ENCODE measurements around the gene MYL9. TPM values are rescaled to one million over a fixed set of nuclear protein-coding genes. Genes with fewer than 3 reads are reported as not detected.

The MYL9 gene
- total and polyA plus RNA-seq, 2 of the 4 experiments (the other 2 are of a cell fraction), result 97.5 to 425 TPM

DNA sequence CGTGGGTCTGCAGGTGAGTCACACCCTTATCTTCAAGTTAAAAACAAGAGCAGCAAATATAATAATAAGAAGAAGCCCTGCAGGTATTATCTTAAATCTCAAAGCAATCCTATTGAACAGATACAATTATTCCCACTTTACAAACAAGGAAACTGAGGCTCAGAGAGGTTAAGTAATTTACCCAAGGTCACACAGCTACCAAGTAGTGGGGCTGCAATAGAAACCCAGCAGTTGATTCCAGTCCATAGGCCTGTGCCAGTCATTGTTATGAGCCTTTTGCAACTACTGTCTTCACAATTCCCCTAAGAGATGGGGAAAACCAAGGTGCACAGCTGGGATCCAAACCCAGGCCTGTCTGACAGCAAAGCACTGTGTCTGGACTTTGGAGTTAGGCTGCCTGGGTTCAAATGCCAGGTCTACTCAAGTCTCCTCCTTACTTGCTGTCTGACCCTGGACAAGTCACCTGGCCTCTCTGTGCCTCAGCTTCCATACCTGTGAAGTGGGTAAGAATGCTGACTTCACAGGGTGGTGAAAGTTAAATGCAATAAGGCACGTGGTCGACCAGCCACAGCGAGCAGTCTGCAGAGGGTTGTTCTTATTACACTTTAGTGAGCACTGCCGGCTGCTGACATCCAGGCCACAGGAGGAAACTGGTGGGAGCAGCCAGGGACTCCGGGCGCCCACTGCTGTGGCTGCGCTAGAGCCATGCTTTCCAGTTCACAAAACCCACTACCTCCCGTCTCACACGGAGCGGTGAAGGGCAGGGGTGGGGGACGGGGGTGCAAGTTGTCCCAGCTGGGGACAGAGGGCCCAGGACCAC, 6.1 kb downstream of the MYL9 start (continued):
- TF ChIP-seq CEBPB (IDR thresholded peaks at IDR 0.05; ENCODE audit: low read depth, low read length), result no peak

GRCh38 chr20:36548006-36548315, 6.6 kb downstream of the MYL9 start:
- Histone ChIP-seq H3K4me1 (ENCODE audit: control insufficient read depth, insufficient read depth, low read length) (peaks cover 15% of the 10 kb centered on the region), H2BK120ac (ENCODE audit: low read depth, low read length) (no peak overlapping the region), H3K36me3 (ENCODE audit: control insufficient read depth, insufficient read depth, low read length) (peaks cover 49% of the 10 kb centered on the region), H3K9ac (ENCODE audit: low read depth, low read length) (no peak overlapping the region), H3K14ac (replicated peaks; ENCODE audit: low read depth, low read length) (no peak overlapping the region), H3K27ac (ENCODE audit: insufficient read depth, low read length) (no peak overlapping the region), H3K4me2 (ENCODE audit: low read depth, low read length) (no peak overlapping the region), H3K56ac (ENCODE audit: extremely low read depth, insufficient read depth, low read length) (no peak overlapping the region), H3K79me1 (ENCODE audit: low read depth in 1 of 2, low read length in 2 of 2) (peaks cover 13 to 75% of the 10 kb centered on the region in 2 experiments; a peak in 3 of 4 replicates), H3K4ac (ENCODE audit: low read depth, low read length) (no peak overlapping the region), H3K18ac (ENCODE audit: low read depth, low read length) (no peak overlapping the region), H3K27me3 (ENCODE audit: control insufficient read depth, insufficient read depth, low read length) (no peaks in the 10 kb centered on the region), H3K9me1 (ENCODE audit: insufficient read depth, low read length) (peaks cover 18% of the 10 kb centered on the region), H2BK5ac (ENCODE audit: low read depth, low read length, poor library complexity, severe bottlenecking) (no peak overlapping the region), H2AFZ (replicated peaks; ENCODE audit: low read length, poor library complexity) (no peak overlapping the region), H2AK9ac (replicated peaks; ENCODE audit: low read depth, low read length, poor library complexity) (no peak overlapping the region), H2AK5ac (ENCODE audit: low read depth, low read length) (no peak overlapping the region), H3K23ac (ENCODE audit: low read depth, low read length) (no peak overlapping the region), H3K4me3 (ENCODE audit: insufficient read depth, low read depth, low read length) (no peak overlapping the region), H4K20me1 (ENCODE audit: insufficient read depth, low read length) (peaks cover 83% of the 10 kb centered on the region), H3K9me3 (ENCODE audit: control insufficient read depth, insufficient read depth, low read length) (no peaks in the 10 kb centered on the region), H4K5ac (ENCODE audit: low read depth, low read length) (no peak overlapping the region), H4K91ac (ENCODE audit: insufficient read depth, low read depth, low read length) (no peak overlapping the region), H4K8ac (ENCODE audit: low read depth in 2 of 2, low read length in 2 of 2) (no peak overlapping the region), H2BK15ac (ENCODE audit: low read depth, low read length) (no peak overlapping the region), H2BK20ac (ENCODE audit: low read depth, low read length) (no peak overlapping the region)
- dilution Hi-C loops (cut with HindIII; ENCODE audit: low sequenced_read_pairs, unreplicated experiment) (no loop called here), in situ Hi-C loops (cut with MboI; ENCODE audit: low sequenced_read_pairs) (no loop called here), intact Hi-C loops (cut with micrococcal nuclease) (no loop called here)
- ATAC-seq (ENCODE audit: low read depth), result no peak
- POLR2A ChIA-PET (ENCODE audit: unreplicated experiment), result interaction anchor here (0.6 to 0.7 kb wide), 2 partner anchors 11 to 140 kb away, joined by 3 to 8 read pairs; no protein-coding TSS in a partner anchor
- no TSS peak for BruUV-seq (replicated peaks)
- whole genome bisulfite sequencing, 2 experiments (ENCODE audit: extremely low coverage in 2 of 2, insufficient read length in 1 of 2), result 80% methylated on average over 1 of the region's 12 CpGs; no CpG with 5 or more reads in 1 of the 2 experiments
- no peak for DNase-seq
- CTCF ChIA-PET, result no interaction called here
- TF ChIP-seq CHD1 (IDR thresholded peaks at IDR 0.05; ENCODE audit: low read depth, low read length), result no peak
- no peak for TF ChIP-seq CTCF (conservative IDR thresholded peaks at IDR 0.05; ENCODE audit: low read depth, low read length)
- TF ChIP-seq POLR2A (IDR thresholded peaks at IDR 0.05; ENCODE audit: low read depth, low read length), result no peak
- no peak for TF ChIP-seq NFE2L2 (IDR thresholded peaks at IDR 0.05; ENCODE audit: low read depth, low read length)
- TF ChIP-seq RFX5 (IDR thresholded peaks at IDR 0.05; ENCODE audit: low read depth, low read length), result no peak
- TF ChIP-seq SMC3 (IDR thresholded peaks at IDR 0.05; ENCODE audit: low read depth, low read length), result no peak
- TF ChIP-seq MAZ (IDR thresholded peaks at IDR 0.05; ENCODE audit: borderline replicate concordance, low read depth, low read length), result no peak
- no peak for TF ChIP-seq BHLHE40 (IDR thresholded peaks at IDR 0.05; ENCODE audit: low read depth, low read length)
- no peak for TF ChIP-seq FOS (IDR thresholded peaks at IDR 0.05; ENCODE audit: low read depth, low read length)
- TF ChIP-seq CEBPB (IDR thresholded peaks at IDR 0.05; ENCODE audit: low read depth, low read length), result no peak
- TF ChIP-seq, protein P1, sequence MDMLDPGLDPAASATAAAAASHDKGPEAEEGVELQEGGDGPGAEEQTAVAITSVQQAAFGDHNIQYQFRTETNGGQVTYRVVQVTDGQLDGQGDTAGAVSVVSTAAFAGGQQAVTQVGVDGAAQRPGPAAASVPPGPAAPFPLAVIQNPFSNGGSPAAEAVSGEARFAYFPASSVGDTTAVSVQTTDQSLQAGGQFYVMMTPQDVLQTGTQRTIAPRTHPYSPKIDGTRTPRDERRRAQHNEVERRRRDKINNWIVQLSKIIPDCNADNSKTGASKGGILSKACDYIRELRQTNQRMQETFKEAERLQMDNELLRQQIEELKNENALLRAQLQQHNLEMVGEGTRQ (IDR thresholded peaks at IDR 0.05; ENCODE audit: low read depth, low read length), result no peak
- no peak for TF ChIP-seq RCOR1 (IDR thresholded peaks at IDR 0.05; ENCODE audit: insufficient replicate concordance, low read length)
- no peak for TF ChIP-seq MXI1 (IDR thresholded peaks at IDR 0.05; ENCODE audit: borderline replicate concordance, low read depth, low read length)
- no peak for TF ChIP-seq RAD21 (IDR thresholded peaks at IDR 0.05; ENCODE audit: low read length)
